GM19043 (cell line): ENCODE results near the gene CYP26A1.

ENCODE experiments used
- ATAC-seq: cut with Tn5 transposase; IDR thresholded peaks from one replicate; pipeline ENCODE4 v1.9.1; 2021; ENCODE audit warnings: low read depth; ENCODE audit not compliant: unreplicated experiment

The CYP26A1 gene

DNA sequence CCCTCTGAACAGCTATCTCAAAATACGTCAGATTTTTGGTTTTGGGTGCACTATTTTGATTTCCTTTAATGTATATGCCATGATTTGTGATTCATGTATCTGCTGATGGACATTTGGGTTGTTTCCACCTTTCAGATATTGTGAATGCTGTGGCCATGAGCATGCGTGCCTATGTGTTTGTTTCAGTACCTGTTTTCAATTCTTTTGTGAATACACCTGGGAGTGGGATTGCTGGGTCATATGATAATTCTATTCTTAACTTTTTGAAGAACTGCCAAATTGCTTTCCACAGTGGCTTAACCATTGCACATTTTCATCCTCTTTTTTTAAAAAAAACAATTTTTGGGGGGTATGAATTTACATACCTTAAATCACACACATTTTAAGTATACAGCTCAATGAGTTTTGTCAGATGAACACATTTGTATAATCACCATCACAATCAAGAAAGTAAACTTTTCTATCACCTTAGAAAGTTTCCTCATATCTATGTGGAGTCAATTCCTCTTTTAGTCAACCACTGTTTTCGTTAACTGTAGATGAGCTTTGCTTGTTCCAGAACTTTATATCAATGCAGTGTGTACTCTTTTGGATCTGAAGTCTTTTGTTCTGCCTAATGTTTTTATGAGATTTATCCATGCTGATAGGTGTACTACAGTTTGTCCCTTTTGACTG, 36.9 kb downstream of the CYP26A1 start:
- ATAC-seq, result peak; percentile 68

DNA sequence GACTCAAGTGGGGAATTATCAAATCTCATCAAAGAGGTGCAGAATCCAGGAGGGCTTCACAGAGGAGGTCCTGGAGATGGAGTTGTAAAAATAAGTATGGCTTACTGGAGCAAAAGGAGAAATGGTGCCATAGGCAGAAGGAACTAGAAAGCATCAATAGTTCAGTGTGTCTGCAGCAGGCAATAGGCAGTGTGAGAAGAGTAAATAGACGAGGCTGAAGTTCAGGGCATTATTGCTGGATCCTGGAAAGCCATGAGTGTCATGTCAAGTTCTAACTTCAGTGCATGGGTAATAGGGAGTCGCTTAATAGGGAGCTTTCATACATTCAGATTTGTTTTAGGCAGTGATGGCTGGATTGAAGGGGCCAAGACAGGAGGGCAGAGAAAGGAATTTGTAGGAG, 39.3 kb downstream of the CYP26A1 start:
- ATAC-seq, result no peak

- ATAC-seq, result peak; percentile 55
Observed at GRCh38 chr10:93115661-93116383, 42.1 kb downstream of the CYP26A1 start.

- ATAC-seq, result no peak
Observed at GRCh38 chr10:93121311-93121710, 47.6 kb downstream of the CYP26A1 start.

DNA sequence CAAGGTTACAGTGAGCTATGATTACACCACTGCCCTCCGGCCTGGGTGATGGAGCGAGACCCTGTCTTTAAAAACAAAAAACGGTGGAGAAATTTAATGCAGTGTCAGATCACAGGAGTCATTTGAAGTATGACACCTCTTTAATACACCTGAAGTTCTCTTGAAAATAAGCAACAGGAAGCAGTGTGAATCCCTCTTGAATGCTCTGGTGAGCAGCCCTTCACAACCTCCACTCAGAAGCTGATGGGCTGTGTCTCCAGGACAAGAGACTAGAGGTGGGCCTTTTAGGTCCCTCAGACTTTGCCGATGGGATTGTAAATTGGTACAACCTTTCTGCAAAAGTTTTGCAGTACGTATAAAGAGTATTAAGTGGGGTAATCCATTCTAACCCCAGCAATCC, 50.1 kb downstream of the CYP26A1 start:
- ATAC-seq, result no peak

- ATAC-seq, result no peak
Observed at GRCh38 chr10:93124580-93125318, 51.1 kb downstream of the CYP26A1 start.

GRCh38 chr10:93125966-93126365, 52.3 kb downstream of the CYP26A1 start:
- ATAC-seq, result no peak

DNA sequence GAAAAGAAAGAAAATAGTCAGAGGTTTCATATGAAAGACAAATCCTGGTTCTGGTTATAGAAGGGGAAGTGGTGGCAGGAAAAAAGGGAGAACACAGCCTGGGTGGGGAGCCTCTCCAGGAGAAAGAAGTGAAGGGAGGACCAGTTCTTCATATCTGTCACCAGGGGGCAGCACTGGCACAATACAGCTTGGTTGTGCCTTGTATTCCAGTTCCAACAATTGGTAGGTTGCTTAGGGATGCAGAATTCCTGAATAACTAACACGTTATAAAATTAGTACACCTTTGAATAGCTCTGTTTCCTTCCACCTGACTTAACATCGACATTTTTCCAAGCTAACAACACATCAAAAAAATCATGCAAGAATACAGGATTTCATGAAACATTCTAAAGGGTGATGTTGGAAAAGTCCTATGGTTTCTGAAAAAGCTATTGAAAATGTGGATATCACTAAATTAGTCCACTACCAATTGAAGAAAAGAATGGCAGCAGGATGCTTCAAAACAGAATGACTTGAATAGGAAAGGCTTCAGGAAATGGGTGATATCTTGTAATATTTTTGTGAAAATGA, 52.9 kb downstream of the CYP26A1 start:
- no peak for ATAC-seq
